ENCODE data around the gene ZNF354B.
"Not testable (repeated sequence)": the region's sequence is repeated elsewhere in the genome, so short reads cannot be mapped to it uniquely, and the experiment has no call there.

Gene ZNF354B

DNA sequence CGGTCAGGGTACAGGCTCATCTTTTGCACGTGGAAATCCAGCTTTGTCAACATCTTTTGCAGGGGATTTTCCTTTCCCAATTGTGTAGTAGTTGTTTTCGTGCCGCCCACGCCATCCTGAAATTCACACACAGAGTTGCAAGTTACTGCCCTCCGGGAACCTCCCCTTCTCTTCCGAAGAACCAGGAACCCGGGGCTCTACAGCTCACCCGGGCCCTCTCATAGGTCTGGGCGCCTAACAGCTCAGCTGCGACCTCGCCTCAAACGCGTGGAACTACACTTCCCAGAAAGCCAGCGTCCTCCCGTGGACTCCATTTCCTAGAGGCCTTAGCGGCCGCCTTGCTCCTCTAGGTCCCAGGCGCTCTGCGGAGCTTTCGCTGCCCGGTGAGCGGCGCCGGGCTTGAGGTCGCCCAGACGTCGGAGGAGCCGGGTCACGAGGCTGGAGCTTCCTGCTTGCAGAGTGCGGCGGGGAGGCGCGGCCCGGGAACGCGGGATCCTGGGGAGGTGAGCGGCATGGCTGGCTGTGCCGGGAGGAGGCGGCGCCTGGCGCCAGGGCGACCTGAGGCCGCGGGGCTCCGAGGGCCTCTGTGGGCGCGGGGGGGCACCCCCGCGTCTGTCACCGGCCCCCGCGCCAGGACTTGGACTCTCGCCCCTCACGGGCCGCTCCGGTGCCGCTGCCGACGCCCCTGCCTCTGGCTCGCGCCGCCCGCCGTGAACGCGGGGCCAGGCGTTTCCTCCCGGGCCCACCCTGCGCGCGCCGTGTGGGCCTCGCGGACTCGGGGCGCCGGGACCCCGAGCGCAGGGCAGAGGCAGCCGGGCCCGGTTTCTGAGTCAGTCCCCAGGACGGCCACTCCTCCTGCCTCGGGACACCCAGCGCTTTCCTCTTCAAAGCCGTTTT, at the start of gene ZNF354B:
Gene ZNF354B (plus strand): TSS at position 329 of the 897 bp plus-strand sequence. CDS start 1,095 bp downstream, outside the sequence.
- peak; percentile 41 to 66 for DNase-seq (ENCODE audit: low read depth in 2 of 2, low spot score in 1 of 2)

DNA sequence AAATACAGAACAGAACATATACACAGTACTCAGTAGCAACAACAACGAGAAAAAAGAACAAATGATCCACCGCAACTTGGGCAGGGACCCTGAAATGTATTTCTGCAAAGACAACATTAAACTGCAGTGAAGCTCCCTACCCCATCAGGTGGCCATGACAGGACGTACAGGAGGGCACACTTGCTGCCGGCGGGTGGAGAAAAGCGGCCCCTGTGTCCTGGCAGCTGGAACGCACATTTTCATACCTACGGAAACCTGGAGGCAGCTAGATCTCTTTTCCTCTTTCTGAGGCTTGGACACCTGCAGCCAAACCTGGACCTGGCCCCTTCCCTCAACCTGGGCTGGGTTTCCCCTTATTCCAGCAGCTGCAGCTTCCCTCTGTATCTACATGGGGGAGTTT, 42.2 kb upstream of the ZNF354B start:
- DNase-seq (ENCODE audit: low read depth in 2 of 2, low spot score in 1 of 2), result no peak

GRCh38 chr5:178818094-178818493, 41.7 kb upstream of the ZNF354B start:
- DNase-seq (ENCODE audit: low read depth in 2 of 2, low spot score in 1 of 2), result no peak

DNA sequence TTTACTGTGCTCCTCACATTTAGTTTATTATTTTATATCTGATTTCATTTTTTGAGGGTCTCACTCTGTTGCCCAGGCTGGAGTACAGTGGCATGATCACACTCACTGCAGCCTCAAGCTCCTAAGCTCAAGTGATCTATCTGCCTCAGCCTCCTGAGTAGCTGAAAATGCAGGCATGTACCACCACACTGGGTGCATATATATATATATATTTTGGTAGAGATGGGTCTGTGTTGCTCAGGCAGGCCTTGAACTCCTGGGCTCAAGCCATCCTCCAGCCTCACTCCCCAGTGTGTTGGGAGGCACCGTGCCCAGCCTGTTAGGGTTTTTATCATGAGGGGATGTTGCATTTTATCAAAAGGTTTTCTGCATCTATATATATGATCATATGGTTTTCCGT, 39.8 kb upstream of the ZNF354B start:
- no peak for DNase-seq (ENCODE audit: low read depth in 2 of 2, low spot score in 1 of 2)

- DNase-seq (ENCODE audit: low read depth in 2 of 2, low spot score in 1 of 2), result no peak
Measured at GRCh38 chr5:178825444-178825843, 34.3 kb upstream of the ZNF354B start.

DNA sequence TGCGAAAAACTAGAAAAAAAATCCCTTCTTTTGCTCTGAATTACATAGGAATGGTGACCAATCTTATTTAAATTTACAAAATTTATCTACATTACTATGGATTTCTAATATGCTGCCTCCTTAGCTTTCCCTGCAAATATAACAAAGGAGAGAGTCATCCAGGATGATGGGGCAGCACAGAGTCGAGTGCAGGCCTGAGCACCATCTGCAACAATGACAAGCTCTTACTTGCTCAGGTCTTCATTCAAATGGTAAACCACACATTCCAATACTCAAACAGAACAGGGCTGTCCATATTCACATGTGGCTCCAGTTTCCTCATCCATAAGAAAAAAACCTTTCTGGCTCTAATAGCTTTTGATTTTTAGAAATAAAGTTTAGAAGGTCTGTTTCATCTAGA, 33.5 kb upstream of the ZNF354B start:
- DNase-seq (ENCODE audit: low read depth in 2 of 2, low spot score in 1 of 2), result no peak

- DNase-seq (ENCODE audit: low read depth in 2 of 2, low spot score in 1 of 2), result no peak
Measured at GRCh38 chr5:178827636-178828035, 32.1 kb upstream of the ZNF354B start.

GRCh38 chr5:178831049-178831448, 28.7 kb upstream of the ZNF354B start:
- no peak for DNase-seq (ENCODE audit: low read depth in 2 of 2, low spot score in 1 of 2)

GRCh38 chr5:178832618-178833201, 27.0 kb upstream of the ZNF354B start:
- no peak for DNase-seq (ENCODE audit: low read depth in 2 of 2, low spot score in 1 of 2)

- no peak for DNase-seq (ENCODE audit: low read depth in 2 of 2, low spot score in 1 of 2)
Measured at GRCh38 chr5:178836628-178837027, 23.1 kb upstream of the ZNF354B start.

DNA sequence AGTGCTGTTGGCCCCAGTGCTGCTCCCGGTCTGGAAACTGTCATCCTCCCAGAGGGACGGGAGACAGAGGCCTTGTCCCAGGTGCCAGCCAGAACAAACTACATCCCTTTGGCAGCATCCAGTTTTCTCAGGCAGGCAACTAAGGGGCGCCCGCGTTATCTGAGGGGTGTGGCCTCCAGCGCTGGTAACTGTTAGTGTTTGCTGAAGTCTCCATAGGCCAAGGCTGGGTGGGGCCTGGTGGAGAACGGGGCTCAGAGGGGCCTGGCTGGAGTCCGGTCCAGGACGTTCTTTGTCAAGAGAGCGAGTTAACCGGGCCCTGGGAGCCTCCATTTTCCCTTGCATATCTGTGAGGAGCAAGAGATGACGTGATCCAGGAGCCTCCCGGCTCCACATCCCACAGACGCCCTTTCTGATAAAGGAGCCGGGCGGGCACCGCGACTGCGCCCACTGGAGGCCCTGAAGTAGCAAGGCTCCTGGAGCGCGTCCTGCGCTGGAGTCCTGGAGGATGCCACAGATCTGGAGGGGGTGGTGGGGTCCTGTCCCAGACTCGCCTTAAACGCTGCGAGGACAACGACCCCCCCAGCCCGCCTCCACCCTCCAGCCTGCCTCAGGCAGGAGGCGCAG, 20.9 kb upstream of the ZNF354B start:
- not testable (repeated sequence) for DNase-seq (ENCODE audit: low read depth in 2 of 2, low spot score in 1 of 2)

DNA sequence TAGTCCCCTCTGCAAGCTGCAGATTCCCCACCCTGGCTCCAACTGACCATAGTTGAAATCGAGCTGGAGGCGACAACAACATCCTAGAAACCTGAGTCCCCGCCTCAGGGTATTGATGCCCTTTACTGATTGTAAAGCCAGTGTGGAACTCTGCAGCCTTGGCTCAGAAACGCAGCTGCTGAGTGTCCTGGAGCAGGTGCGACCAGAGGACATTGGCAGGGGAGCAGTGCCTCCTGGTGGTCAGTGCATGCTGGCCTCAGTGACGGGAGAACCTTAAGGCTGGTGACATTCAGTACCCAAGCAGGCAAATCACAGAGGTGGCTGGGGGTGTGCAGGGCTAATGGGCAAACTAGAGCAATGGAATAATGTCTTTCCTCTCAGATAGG, 20.4 kb upstream of the ZNF354B start:
- DNase-seq (ENCODE audit: low read depth in 2 of 2, low spot score in 1 of 2), result no peak

GRCh38 chr5:178840399-178840798, 19.4 kb upstream of the ZNF354B start:
- not testable (repeated sequence) for DNase-seq (ENCODE audit: low read depth in 2 of 2, low spot score in 1 of 2)

DNA sequence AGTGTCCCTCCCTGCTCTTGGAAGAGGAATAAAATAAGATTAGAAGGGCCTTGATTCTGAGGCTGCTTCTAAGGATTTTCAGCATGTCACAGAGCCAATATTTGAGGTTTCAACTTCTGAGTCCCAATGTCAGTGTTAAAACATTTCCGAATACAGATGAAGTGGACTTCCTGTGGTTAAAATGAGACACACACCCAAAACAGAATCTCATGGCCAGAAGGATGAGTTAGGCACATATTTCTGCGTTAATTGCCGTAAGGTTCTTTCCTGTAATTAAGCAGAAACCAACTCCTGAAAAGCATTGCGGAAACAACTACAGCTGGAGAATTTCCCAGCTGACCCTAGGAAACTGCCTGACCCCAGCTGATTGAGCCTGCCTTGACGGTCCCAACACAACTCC, 10.4 kb upstream of the ZNF354B start:
- no peak for DNase-seq (ENCODE audit: low read depth in 2 of 2, low spot score in 1 of 2)

DNA sequence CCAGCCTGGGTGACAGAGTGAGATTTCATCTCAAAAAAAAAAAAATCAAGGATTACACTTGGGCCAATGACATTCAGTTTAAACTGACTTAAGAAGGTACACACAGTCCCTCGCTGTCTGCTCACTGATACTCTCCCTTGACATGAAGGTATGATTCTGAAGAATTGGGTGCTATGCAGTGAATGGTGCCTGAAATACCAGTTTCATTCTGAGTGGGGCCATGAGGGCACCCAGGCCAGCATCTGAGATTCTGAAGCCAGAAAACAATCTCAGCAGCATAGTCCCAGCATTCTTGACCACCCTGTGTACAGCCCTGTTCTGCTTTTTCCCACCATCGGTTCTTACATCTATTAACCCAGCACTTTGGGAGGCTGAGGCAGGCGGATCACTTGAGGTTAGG, 7.8 kb upstream of the ZNF354B start:
- DNase-seq (ENCODE audit: low read depth in 2 of 2, low spot score in 1 of 2), result no peak

DNA sequence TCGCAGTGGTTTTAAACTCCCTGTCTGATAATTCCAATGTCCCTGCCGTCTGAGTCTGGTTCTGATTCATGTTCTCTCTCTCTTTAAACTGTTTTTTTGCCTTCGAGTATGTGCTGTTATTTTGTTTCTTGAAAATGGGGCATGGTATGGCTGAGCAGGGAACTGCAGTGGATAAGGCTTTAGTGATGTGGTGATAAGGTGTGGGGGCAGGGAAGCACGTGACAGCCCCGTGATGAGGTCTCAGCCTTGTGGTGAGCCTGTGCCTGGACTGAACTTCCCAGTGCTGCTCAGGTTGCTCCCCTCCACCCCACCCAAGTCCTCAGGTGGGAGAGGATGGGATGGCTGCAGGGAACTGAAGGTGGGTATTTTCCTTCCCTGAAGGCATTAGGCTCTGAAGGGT, 5.5 kb upstream of the ZNF354B start:
- no peak for DNase-seq (ENCODE audit: low read depth in 2 of 2, low spot score in 1 of 2)

GRCh38 chr5:178860615-178861014, 862 bp downstream of the ZNF354B start:
- not testable (repeated sequence) for DNase-seq (ENCODE audit: low read depth in 2 of 2, low spot score in 1 of 2)

DNA sequence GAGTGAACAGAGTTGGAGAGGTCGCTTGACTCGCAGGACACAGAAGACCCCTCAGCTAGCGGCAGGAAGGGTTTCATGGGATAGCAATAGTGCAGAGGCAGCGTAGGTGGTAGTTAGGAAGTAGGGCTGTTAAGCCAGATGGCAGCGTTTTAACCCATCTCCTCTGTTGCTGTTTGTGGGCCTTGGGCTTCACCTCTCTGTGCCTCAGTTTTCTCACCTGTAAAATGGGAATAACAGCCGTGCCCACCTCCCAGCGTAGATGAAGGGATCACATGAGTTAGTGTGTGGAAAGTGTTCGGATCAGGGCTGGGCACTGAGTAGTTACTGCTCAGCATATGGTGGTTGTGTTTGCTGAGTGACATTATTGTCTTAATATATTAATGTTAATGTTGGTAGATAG, 1.9 kb downstream of the ZNF354B start:
- DNase-seq (ENCODE audit: low read depth in 2 of 2, low spot score in 1 of 2), result no peak

- no peak for DNase-seq (ENCODE audit: low read depth in 2 of 2, low spot score in 1 of 2)
Measured at GRCh38 chr5:178866946-178867345, 7.2 kb downstream of the ZNF354B start.

- no peak for DNase-seq (ENCODE audit: low read depth in 2 of 2, low spot score in 1 of 2)
Measured at GRCh38 chr5:178869577-178869976, 9.8 kb downstream of the ZNF354B start.

- no peak for DNase-seq (ENCODE audit: low read depth in 2 of 2, low spot score in 1 of 2)
Measured at GRCh38 chr5:178870411-178870810, 10.7 kb downstream of the ZNF354B start.

DNA sequence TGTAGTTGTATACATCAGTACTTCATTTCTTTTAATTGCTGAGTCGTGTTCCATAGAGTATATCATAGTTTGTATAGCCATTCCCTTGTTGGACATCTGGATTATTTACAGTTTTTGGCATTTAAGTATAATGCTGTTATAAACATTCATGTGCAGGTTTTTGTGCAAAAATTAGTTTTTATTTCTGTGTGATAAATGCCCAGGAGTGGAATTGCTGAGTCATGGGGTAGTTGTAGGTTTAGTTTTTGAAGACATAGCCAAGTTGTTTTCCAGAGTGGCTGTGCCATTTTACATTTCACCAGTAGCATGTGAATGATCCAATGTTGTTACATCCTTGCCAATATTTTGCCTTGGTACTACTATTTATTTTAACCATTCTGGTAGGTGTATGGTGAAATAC, 12.5 kb downstream of the ZNF354B start:
- no peak for DNase-seq (ENCODE audit: low read depth in 2 of 2, low spot score in 1 of 2)
